ENCODE data around the gene FAM241B.

- TF ChIP-seq, protein P1, sequence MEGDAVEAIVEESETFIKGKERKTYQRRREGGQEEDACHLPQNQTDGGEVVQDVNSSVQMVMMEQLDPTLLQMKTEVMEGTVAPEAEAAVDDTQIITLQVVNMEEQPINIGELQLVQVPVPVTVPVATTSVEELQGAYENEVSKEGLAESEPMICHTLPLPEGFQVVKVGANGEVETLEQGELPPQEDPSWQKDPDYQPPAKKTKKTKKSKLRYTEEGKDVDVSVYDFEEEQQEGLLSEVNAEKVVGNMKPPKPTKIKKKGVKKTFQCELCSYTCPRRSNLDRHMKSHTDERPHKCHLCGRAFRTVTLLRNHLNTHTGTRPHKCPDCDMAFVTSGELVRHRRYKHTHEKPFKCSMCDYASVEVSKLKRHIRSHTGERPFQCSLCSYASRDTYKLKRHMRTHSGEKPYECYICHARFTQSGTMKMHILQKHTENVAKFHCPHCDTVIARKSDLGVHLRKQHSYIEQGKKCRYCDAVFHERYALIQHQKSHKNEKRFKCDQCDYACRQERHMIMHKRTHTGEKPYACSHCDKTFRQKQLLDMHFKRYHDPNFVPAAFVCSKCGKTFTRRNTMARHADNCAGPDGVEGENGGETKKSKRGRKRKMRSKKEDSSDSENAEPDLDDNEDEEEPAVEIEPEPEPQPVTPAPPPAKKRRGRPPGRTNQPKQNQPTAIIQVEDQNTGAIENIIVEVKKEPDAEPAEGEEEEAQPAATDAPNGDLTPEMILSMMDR (IDR thresholded peaks at IDR 0.05), result no peak
- no peak for TF ChIP-seq POLR2A (IDR thresholded peaks at IDR 0.05)
These were observed 3.2 kb upstream of the FAM241B start for GRCh38 chr10:69626826-69627225.

All from lower leg skin (tissue), 3 donors.